GM21576 (cell line): Measurements from ENCODE around the gene CUBN.

Experiments used
- ATAC-seq: cut with Tn5 transposase; IDR thresholded peaks from one replicate; pipeline ENCODE4 v1.9.1; 2021; ENCODE audit warnings: mild to moderate bottlenecking, moderate library complexity; ENCODE audit not compliant: unreplicated experiment

The CUBN gene

GRCh38 chr10:16960551-16960950, 169.1 kb downstream of the CUBN start:
- no peak for ATAC-seq

- no peak for ATAC-seq
These were observed 172.6 kb downstream of the CUBN start for GRCh38 chr10:16957038-16957437.

DNA sequence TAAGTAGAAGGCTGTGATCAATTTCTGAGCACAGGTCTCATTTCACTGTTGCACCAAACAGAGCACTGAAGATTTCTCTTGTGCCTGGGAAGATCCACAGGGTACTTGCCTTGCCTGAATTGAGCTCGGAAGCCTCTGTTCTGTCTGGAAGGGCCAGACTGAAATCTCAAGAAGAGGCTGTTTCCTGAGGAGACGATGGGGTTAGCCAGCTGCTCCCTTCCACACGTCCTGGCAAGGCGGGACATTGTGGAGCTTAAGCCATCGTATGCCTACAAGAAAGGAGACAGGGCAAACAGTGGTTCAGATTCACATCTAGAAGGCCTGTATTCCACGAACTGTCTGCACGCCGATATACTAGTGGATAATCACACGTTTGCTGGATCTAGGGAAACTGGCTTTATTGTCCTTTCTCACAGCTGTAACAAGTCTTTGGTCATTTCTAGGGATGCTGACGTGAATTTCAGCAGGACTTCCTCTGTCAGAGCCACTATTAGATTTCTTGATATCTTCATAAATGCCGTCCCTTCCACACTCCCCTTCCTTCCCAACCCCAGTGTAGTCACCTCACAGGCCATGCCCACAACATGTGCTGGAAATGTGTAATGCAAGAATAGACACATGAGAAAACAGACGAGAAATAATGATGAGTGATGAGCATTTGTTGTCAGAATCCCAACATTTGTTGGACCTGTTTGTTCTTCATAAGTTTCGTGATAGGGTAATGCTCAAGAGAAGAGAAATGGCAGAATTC, 175.2 kb downstream of the CUBN start:
- ATAC-seq, result no peak

DNA sequence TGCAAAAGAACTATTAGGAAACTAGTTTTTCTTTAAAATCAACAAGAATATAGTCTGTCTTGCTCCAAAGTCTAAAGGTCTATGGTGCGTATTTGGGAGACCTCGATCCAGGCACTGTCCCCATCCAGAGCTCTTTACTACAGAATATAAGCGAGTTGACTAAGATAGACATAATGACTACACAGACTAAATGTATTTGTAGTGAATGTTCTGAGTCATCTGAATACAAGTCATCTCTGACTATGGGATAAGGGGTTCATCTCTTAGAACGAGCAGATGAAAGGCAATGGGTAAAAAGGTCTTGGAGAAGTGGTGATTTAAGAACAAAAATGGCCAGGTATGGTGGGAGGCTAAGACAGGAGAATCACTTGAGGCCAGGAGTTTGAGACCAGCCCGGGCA, 176.3 kb downstream of the CUBN start:
- ATAC-seq, result no peak

DNA sequence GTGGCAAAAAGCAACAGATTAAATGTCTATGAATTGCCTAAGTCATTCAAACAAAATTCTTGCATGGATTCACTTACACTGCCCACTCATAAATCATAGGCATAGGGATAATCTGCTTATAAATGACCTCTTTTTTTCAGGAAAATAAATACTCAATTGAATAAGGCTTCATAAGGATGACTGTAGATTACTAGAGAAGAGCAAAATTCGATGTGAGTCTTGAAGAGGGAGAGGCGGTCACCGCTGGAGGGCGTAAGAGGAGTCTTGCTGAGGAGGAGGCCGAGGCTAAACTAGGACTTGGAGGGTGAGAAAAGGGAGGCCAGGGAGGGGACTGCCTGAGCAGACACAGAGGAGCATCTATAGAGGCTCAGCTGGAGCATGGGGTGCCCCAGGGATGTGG, 177.0 kb downstream of the CUBN start:
- ATAC-seq, result no peak

DNA sequence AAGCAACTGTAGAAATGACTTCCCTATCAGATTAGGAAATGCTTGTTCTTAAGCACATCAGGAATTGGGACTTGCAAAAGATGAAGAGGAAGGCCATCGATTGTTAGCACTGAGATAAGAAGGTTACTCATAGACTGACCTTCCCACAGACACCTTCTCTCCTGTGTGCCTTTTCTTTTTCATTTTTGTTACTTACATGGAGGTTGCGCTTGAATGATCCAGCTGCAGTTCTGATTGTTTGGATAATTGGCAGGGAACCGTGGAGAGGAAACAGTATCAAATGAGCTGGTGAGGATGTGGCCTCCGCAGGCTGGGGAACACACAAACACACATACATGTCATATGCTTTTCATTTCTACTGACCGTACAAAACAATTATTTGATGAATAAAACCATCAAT, 177.5 kb downstream of the CUBN start:
- ATAC-seq, result no peak

GRCh38 chr10:16950656-16951601, 178.7 kb downstream of the CUBN start:
- no peak for ATAC-seq

- ATAC-seq, result no peak
These were observed 179.8 kb downstream of the CUBN start for GRCh38 chr10:16949816-16950215.

DNA sequence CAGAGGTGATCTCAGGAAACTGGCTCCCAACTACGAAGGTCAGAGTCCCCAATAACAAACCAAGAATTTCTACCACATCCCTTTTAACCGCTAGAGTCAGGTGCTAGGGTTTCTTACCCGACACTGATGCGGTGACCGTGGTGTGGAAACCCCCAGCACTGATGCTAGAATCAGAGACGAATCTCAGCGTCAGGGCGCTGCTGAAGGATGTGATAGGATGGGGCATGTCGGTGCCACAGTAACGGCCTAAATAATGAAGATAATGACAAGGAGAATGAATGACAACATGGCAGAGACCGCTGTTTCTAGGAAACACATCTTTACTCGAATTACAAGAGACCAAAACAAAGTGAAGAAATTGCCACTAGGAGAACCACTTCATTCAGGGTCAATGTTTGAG, 181.2 kb downstream of the CUBN start:
- no peak for ATAC-seq

DNA sequence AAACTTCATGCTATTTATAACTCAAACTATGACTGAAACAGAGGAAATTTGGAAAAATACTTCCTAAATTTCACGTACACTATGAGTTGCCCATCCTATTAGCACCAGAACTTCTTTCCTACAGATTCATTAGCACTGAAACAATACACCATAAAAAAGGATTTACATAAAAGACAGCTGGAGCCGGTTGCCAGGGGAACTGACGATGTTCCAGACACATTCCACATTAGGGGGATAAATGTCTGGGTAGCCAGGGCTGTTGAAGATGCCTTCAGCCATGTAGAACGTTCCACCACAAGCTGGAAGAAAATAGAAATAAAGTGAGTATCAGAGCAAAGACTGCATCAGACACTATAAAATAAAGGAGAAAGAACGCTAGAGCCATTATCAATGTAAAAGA, 182.5 kb downstream of the CUBN start:
- ATAC-seq, result no peak

DNA sequence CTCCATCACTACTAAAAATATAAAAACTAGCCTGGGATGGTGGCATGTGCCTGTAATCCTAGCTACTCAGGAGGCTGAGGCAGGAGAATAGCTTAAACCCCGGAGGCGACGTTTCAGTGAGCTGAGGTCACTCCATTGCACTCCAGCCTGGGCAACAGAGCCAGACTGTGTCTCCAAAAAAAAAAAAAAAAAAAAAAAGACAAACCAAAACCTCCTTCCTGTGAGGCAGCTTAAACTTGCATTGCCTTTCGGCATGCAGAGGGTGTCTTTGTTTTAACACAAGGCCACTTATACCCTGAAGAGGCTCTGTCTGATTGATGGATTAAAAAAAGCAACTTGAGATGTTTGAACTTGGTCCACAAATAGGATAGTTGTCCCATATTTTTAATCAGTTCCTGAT, 184.0 kb downstream of the CUBN start:
- ATAC-seq, result no peak

DNA sequence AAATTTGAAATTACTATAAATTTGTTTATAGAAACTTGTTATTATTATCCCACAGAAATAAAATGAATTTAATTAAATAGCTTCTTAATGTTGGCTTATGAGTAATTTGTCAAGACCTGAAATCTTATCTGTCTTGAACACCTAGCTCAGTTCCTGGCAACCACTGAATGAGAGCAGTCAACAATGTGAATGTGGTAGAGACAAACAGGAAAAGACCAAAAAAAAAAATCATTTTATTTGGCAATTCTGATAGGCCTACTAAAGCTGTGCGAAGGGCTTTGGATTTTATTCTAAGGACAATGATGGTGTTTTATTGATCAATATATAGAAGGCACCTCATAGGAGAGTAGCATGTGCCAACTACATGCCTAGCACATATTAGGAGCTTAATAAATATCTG, 184.6 kb downstream of the CUBN start:
- no peak for ATAC-seq

GRCh38 chr10:16944402-16944801, 185.2 kb downstream of the CUBN start:
- ATAC-seq, result no peak

- no peak for ATAC-seq
These were observed 186.0 kb downstream of the CUBN start for GRCh38 chr10:16943295-16944285.

DNA sequence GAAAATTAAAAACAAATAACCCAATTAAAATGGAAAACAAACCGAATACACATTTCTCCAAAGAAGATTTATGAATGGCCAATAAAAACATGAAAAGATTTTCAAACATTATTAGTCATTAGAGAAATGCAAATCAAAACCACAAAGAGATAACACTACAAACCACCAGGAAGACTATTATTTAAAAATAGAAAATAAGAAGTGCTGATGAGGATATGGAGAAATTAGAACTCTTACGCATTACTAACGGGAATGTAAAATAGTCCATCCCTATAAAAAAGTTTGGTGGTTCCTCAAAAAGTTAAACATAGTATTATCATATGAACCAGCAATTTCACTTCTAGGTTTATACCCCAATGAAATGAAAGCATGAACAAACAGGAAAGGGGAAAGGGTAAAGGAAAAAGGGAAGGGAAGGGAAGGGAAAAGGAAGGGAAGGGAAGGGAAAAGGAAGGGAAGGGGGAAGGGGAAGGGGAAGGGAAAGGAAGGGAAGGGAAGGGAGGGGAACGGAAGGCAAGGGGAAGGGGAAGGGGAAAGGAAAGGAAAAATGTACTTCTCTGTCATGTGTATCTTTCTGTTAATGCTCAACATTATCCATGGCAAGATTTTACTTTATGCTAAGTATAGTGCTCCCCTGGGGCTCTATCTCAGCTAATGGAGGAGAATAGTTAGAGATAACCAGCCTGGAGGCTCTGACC, 187.1 kb downstream of the CUBN start:
- ATAC-seq, result no peak

DNA sequence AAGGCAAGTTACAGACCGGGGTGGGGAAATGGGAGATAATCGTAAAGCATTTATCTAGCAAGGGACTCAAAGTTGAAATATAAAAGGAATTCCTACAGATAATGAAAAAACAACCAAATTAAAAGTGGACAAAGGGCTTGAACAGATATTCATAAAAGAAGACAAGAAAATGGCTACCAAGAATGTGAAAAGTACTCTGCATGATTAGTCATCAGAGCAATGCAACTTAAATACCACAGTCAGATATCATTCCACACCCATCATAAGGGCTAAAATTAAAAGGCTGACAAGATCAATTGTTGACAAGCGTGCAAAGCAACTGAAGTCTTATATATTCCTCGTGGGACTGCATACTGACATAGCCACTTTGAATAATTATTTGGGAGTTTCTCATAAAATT, 187.7 kb downstream of the CUBN start:
- no peak for ATAC-seq

DNA sequence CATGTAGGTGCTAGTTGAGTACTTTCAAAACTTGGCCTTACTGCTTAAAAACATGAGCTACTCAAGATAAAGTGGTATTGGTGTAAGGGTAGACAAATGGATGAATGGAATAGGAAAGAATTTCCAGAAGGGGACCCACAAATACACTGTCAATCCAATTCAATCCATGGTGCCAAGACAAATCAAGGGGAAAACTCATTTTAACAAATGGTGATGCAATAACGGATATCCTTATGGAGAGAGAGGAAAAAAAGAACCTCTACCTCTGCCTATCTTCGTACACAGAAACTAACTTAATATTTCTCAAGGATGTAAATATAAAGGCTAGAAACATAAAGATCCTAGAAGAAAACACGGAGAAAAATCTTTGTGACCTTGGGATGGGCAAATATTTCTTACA, 188.5 kb downstream of the CUBN start:
- no peak for ATAC-seq

DNA sequence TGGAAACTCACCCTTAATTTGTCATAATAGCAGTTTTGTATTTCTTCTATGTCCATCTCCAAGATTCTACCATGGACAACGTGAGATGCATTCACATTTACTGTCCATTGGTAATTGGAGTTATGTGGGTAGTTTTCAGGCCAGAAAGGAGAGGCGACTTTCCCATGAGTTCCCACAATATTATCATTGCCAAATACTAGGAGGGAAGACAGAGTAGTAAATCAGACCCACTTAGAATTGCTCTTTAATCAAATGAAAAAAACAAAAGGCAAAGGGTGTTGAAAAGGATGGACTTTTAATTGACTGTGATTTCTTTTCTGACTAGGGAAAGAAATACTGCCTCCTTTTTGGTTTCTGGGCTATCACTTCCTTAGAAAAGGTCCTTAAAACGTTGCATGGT, 190.7 kb downstream of the CUBN start:
- ATAC-seq, result no peak

DNA sequence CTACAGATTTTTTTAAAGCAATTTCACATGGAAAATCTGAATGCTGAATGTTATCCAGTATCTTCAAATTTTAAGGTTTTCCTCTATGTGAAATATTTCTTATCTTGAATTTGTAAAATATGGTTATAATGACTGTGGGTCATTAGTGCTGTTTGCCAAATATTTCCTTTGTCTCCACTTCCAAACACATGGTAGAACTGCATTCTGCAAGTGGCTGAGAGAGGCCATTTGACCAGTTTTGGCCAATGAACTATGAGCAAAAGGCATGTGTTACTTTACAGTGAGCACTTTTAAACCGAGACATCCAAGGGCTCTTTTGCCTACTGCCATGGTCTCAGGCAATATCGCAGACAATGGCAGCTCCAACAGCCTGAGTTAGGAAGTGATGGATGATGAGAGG, 195.2 kb downstream of the CUBN start:
- no peak for ATAC-seq

DNA sequence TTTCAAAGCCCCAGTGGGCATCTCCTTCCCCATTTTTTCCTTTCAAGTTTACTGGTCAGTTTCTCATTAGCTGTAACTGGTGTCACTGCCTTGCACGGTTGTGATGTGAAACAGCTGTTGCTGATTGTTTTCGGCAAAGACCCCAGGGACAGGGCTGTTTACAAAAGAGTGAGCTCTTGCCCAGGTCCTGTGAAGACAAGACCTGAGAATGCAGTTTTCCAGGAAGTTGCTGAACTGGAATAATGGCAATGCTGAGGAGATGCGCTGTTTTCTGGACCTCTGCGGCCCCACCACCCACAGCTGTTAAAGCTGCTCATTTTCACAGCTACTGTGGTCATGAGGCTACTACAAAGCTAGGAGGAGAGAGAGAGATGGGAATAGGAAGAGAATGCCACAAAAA, 195.8 kb downstream of the CUBN start:
- ATAC-seq, result no peak
